ENCODE measurements around the gene THADA. TPM values are rescaled to one million over a fixed set of nuclear protein-coding genes. Genes with fewer than 3 reads are reported as not detected.

The THADA gene
- total RNA-seq, 1 donor from 2014 or later = 33.8 TPM

DNA sequence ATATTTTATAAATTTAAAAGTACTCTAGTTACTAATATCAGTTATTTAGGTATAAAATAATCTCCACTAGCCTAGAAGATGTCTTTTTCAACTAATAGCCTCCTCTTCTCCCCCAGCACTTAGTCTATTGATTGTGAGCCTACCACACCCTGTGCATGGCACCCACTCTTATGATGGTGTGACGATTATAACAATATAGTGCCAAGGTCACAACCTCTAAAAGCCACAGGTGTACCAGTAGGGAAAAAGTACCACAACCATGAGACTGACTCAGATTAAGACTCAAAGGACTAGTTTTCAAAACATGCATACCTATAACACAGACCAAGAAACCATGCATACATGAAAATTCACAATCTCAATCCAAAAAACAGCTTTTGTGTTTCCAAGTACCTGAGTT lies 27.6 kb downstream of the THADA start:
- no peaks in the 10 kb centered on the region for H3K27me3 Mint-ChIP-seq (ENCODE audit: low read depth)
- H3K4me3 Mint-ChIP-seq = no peak overlapping the region
- no peaks in the 10 kb centered on the region for H3K4me1 Mint-ChIP-seq
- peaks cover 10% of the 10 kb centered on the region for H3K36me3 Mint-ChIP-seq (ENCODE audit: low read depth)
- no peak for DNase-seq (ENCODE audit: low read depth, low spot score)
- H3K27ac Mint-ChIP-seq (ENCODE audit: unreplicated experiment) = no peak overlapping the region
- TF ChIP-seq CTCF (conservative IDR thresholded peaks at IDR 0.05) = no peak
- H3K9me3 Mint-ChIP-seq = no peaks in the 10 kb centered on the region

GRCh38 chr2:43566461-43566729 lies 29.4 kb downstream of the THADA start:
- TF ChIP-seq CTCF (conservative IDR thresholded peaks at IDR 0.05) = no peak
- Mint-ChIP-seq H3K4me3 (no peak overlapping the region), H3K9me3 (no peaks in the 10 kb centered on the region), H3K27ac (ENCODE audit: unreplicated experiment) (no peak overlapping the region), H3K27me3 (ENCODE audit: low read depth) (no peaks in the 10 kb centered on the region), H3K36me3 (ENCODE audit: low read depth) (peaks cover 14% of the 10 kb centered on the region), H3K4me1 (no peaks in the 10 kb centered on the region)
- no peak for DNase-seq (ENCODE audit: low read depth, low spot score)

DNA sequence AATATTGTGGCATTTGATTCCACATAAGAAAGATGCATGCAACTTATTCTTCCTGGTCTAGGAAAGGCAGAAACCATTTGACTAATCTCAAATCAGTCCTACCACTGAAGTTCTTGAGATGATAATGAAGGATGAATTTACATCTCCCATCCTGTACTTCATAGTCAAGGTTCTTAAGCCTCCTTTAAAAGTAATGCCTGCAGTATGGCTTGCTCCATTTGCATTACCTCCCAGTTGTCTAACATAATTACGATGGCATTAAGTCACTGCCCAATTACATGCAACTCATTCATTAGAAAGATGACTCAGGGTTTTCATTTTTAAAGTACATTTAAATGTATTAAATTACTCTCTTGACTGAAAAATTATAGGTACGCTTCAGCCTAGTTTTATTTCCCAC lies 32.2 kb downstream of the THADA start:
- DNase-seq (ENCODE audit: low read depth, low spot score) = no peak
- H3K27me3 Mint-ChIP-seq (ENCODE audit: low read depth) = no peaks in the 10 kb centered on the region
- peaks cover 16% of the 10 kb centered on the region for H3K36me3 Mint-ChIP-seq (ENCODE audit: low read depth)
- no peaks in the 10 kb centered on the region for H3K4me1 Mint-ChIP-seq
- H3K9me3 Mint-ChIP-seq = no peaks in the 10 kb centered on the region
- H3K4me3 Mint-ChIP-seq = no peak overlapping the region
- H3K27ac Mint-ChIP-seq (ENCODE audit: unreplicated experiment) = no peak overlapping the region
- no peak for TF ChIP-seq CTCF (conservative IDR thresholded peaks at IDR 0.05)

DNA sequence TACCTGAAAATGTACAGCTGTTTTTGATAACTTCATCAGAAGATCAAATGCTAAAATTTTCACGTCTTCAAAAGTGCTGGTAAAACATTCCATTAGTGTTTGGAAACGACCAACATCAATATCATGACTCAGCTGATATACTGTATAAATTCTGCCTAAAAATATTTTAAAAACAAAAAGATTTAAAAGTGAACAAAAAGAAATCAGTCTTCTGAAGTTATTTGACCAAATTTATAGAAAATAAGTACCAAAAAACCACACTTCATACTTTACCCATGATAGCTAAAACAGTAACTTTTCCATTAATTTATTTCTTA lies 35.6 kb downstream of the THADA start:
- no peak for DNase-seq (ENCODE audit: low read depth, low spot score)
- no peak for TF ChIP-seq CTCF (conservative IDR thresholded peaks at IDR 0.05)
- no peak overlapping the region for H3K27ac Mint-ChIP-seq (ENCODE audit: unreplicated experiment)
- H3K9me3 Mint-ChIP-seq = no peaks in the 10 kb centered on the region
- no peaks in the 10 kb centered on the region for H3K27me3 Mint-ChIP-seq (ENCODE audit: low read depth)
- H3K4me3 Mint-ChIP-seq = no peak overlapping the region
- H3K4me1 Mint-ChIP-seq = no peaks in the 10 kb centered on the region
- peaks cover 17% of the 10 kb centered on the region for H3K36me3 Mint-ChIP-seq (ENCODE audit: low read depth)

GRCh38 chr2:43559391-43560230 lies 36.2 kb downstream of the THADA start:
- Mint-ChIP-seq H3K27me3 (ENCODE audit: low read depth) (no peaks in the 10 kb centered on the region), H3K27ac (ENCODE audit: unreplicated experiment) (no peak overlapping the region), H3K4me1 (no peaks in the 10 kb centered on the region), H3K9me3 (no peaks in the 10 kb centered on the region), H3K4me3 (no peak overlapping the region), H3K36me3 (ENCODE audit: low read depth) (peaks cover 17% of the 10 kb centered on the region)
- DNase-seq (ENCODE audit: low read depth, low spot score) = no peak
- TF ChIP-seq CTCF (conservative IDR thresholded peaks at IDR 0.05) = no peak
